HEK293T (cell line): ENCODE measurements around the gene ATXN7.

Experiments used
- FOXA1 ChIP-seq: fragments of 450-650 bp; IDR thresholded peaks from 2 replicates; pipeline ENCODE4 v1.6.1; 2016; ENCODE audit warnings: mild to moderate bottlenecking
- NFRKB ChIP-seq: fragments of 450-650 bp; IDR thresholded peaks from 2 replicates; pipeline ENCODE4 v1.6.1; 2016; ENCODE audit warnings: mild to moderate bottlenecking, moderate library complexity

DNA sequence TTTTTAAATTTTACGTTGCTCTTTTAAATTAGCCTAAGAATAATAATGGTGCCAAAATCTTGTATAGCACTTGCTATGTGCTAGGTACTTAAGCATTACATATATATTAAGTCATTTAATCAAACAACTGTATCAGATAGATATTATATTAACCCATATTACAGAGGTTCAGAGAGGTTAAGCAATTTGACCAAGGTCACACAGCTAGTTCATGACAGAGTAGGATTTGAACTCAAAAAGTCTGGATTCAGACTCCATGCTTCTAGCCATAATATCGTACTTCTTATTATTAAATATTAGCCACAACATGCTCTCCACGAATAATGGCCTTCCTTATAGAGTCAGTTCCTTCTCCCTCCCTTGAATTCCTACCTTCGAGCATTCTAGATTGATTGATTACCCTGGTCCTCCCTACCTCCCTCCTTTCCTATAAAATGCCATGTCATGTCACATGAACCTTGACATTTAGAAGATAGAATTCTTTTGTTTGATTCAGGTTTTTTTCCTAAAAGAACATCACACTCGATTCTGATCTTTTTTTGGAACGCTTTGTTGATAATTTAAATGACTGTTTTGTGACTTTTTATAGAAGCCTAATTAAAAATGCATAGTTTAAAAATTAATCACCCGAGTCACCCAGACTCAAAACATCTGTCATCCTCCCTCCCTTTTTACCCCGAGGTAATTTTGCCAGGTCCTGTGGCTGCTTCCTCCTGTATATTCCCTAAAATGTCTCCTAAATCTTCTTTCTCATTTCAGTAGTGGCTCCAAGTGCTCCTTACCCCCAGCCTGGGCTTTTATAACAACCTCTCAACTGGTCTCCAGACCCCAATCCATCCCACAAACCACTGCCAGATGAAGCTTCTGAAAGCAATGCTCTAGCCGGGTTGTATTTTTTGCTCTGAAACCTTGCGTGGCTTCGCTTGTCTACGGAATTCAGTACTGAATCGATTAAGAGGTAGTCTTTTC is 168.2 kb downstream of the ATXN7 start:
- TF ChIP-seq NFRKB (no peak), FOXA1 (no peak)
